HCT116 (cell line): ENCODE measurements around the gene RUNX2. TPM values are rescaled to one million over a fixed set of nuclear protein-coding genes. Genes with fewer than 3 reads are reported as not detected.

ENCODE experiments used
- ATAC-seq: fragments of 200-7000 bp; cut with Tn5 transposase; 2 replicates; pipeline ENCODE4 v1.9.1; 2020; ENCODE audit warnings: mild to moderate bottlenecking, moderate library complexity
- BruUV-seq: library from RNA; stranded (reverse); fragments of 400-500 nt; replicated peaks from 2 replicates; lab custom pipeline; 2021; lab: Mats Ljungman, UMichigan
- CTCF ChIA-PET: fragments of 300-600 bp; sonication (Branson Sonifier 250); formaldehyde crosslinking; loops from one replicate; lab custom pipeline; 2021; ENCODE audit warnings: antibody characterized with exemption; lab: Charles Lee
- POLR2A ChIA-PET: fragments of 300-600, 350-600 bp; sonication (Branson Sonifier 250); formaldehyde crosslinking; loops from one replicate; lab custom pipeline; 2021; ENCODE audit warnings: antibody characterized with exemption; lab: Charles Lee
- RAD21 ChIA-PET, 2 experiments: fragments of 300-600 bp; sonication (Branson Sonifier 250); formaldehyde crosslinking; loops; one replicate each; lab custom pipeline; 2023; ENCODE audit warnings: low total read pairs in 2 of 2; ENCODE audit not compliant: uncharacterized antibody in 2 of 2, unreplicated experiment in 2 of 2, low non-redundant PET in 1 of 2; lab: Charles Lee
- DNase-seq: peaks from one replicate; pipeline ENCODE4 v3.0.0-alpha.2; 2010; ENCODE audit warnings: low read depth, low spot score
- H2AFZ ChIP-seq: fragments of 200-600 bp; shearing (Covaris generic), sonication (generic); 2 replicates; pipeline ENCODE4 v1.6.1; 2017; ENCODE audit warnings: low read depth, mixed run types, mixed read lengths, antibody characterized with exemption, low read length; ENCODE audit not compliant: poor library complexity, severe bottlenecking
- H3K27ac ChIP-seq: 2 replicates; pipeline ENCODE4 v1.5.1; 2012; ENCODE audit warnings: low read depth, low read length
- H3K27me3 ChIP-seq: fragments of 200-600 bp; sonication (generic); 2 replicates; pipeline ENCODE4 v1.6.1; 2016; ENCODE audit warnings: mixed run types, low read length, mixed read lengths; ENCODE audit not compliant: insufficient read depth
- H3K36me3 ChIP-seq, 2 experiments: fragments of 200-500 bp in 1 of 2; fragments of 200-600 bp in 1 of 2; sonication (Bioruptor generic) in 1 of 2; sonication (generic) in 1 of 2; 2 replicates each; pipeline versions ENCODE4 v1.5.1 to v1.6.1; 2014 to 2016; ENCODE audit warnings: low read length in 2 of 2, inconsistent platforms in 1 of 2, mixed read lengths in 1 of 2, mixed run types in 1 of 2; ENCODE audit not compliant: insufficient read depth in 2 of 2, control insufficient read depth in 1 of 2
- H3K4me1 ChIP-seq, 2 experiments: fragments of 200-600 bp in 1 of 2; sonication (generic) in 1 of 2; 2 replicates each; pipeline versions ENCODE4 v1.5.1 to v1.6.1; 2012 to 2017; ENCODE audit warnings: low read length in 2 of 2, inconsistent platforms in 1 of 2, mild to moderate bottlenecking in 1 of 2, mixed read lengths in 1 of 2, mixed run types in 1 of 2, moderate library complexity in 1 of 2; ENCODE audit not compliant: insufficient read depth in 2 of 2, control insufficient read depth in 1 of 2
- H3K4me2 ChIP-seq: fragments of 200-600 bp; sonication (generic); 2 replicates; pipeline ENCODE4 v1.6.1; 2017; ENCODE audit warnings: mixed run types, low read length, mixed read lengths
- H3K4me3 ChIP-seq, 2 experiments: fragments of 200-600 bp in 1 of 2; sonication (generic) in 1 of 2; replicated peaks in 1 of 2; 2 replicates each; pipeline ENCODE4 v1.5.1; 2011 to 2016; ENCODE audit warnings: low read length in 2 of 2, control low read depth in 1 of 2, low read depth in 1 of 2, mild to moderate bottlenecking in 1 of 2, mixed read lengths in 1 of 2, mixed run types in 1 of 2
- H3K79me2 ChIP-seq: fragments of 200-600 bp; sonication (generic); 2 replicates; pipeline ENCODE4 v1.6.1; 2017; ENCODE audit warnings: mild to moderate bottlenecking, mixed run types, low read length, moderate library complexity, mixed read lengths; ENCODE audit not compliant: insufficient read depth
- H3K9ac ChIP-seq: fragments of 200-600 bp; sonication (generic); 2 replicates; pipeline ENCODE4 v1.6.1; 2016; ENCODE audit warnings: low read length, mixed read lengths
- H3K9me2 ChIP-seq: fragments of 200-600 bp; sonication (generic), shearing (Covaris generic); 2 replicates; pipeline ENCODE4 v1.6.1; 2017; ENCODE audit warnings: mixed run types, mild to moderate bottlenecking, moderate library complexity; ENCODE audit not compliant: insufficient read depth
- H3K9me3 ChIP-seq, 2 experiments: fragments of 200-500 bp in 1 of 2; fragments of 200-600 bp in 1 of 2; sonication (Bioruptor generic) in 1 of 2; sonication (generic) in 1 of 2; 2 replicates each; pipeline ENCODE4 v1.6.1; 2014 to 2017; ENCODE audit warnings: low read length in 2 of 2, mixed read lengths in 2 of 2, inconsistent platforms in 1 of 2, low read depth in 1 of 2, mild to moderate bottlenecking in 1 of 2, mixed run types in 1 of 2, moderate library complexity in 1 of 2; ENCODE audit not compliant: control insufficient read depth in 1 of 2, insufficient read depth in 1 of 2
- H4K20me1 ChIP-seq: fragments of 200-600 bp; sonication (generic), shearing (Covaris generic); 2 replicates; pipeline ENCODE4 v1.6.1; 2017; ENCODE audit warnings: mixed run types, mild to moderate bottlenecking, moderate library complexity; ENCODE audit not compliant: insufficient read depth
- CBX3 ChIP-seq: IDR thresholded peaks from 2 replicates; pipeline ENCODE4 v1.6.1; 2012; ENCODE audit warnings: low read depth
- EZH2 ChIP-seq: fragments of 200-600 bp; sonication (generic); IDR thresholded peaks from 2 replicates; pipeline ENCODE4 v1.6.1; 2017; ENCODE audit warnings: antibody characterized with exemption, mixed run types
- JUND ChIP-seq: IDR thresholded peaks from 2 replicates; pipeline ENCODE4 v1.6.1; 2012
- REST ChIP-seq: IDR thresholded peaks from 2 replicates; pipeline ENCODE4 v1.6.1; 2012; ENCODE audit warnings: low read depth
- ZNF274 ChIP-seq: fragments of 200-500 bp; sonication (Bioruptor generic); IDR thresholded peaks from 2 replicates; pipeline ENCODE4 v1.6.1; 2014; ENCODE audit warnings: mild to moderate bottlenecking, low read depth, low read length, inconsistent platforms
- intact Hi-C: fragments of 100-400 bp; cut with micrococcal nuclease; formaldehyde crosslinking; loops from 2 replicates; pipeline ENCODE4 v1.10.0; 2022
- total RNA-seq: library from RNA; stranded (reverse); gene quantifications from one replicate; pipeline ENCODE4 v1.2.1, GENCODE V29; 2021; ENCODE audit not compliant: unreplicated experiment

Gene RUNX2
- total RNA-seq, 1 experiment from 2014 or later = 1.1 TPM

GRCh38 chr6:45538641-45539547 is 210.8 kb downstream of the RUNX2 start:
- Histone ChIP-seq H3K27ac (no peak overlapping the region), H3K9me3 (no peaks in the 10 kb centered on the region), H3K4me3 (no peak overlapping the region), H4K20me1 (no peaks in the 10 kb centered on the region), H3K9me2 (no peaks in the 10 kb centered on the region), H3K4me2 (no peak overlapping the region), H3K27me3 (no peaks in the 10 kb centered on the region), H2AFZ (no peak overlapping the region), H3K36me3 (no peaks in the 10 kb centered on the region), H3K4me1 (no peaks in the 10 kb centered on the region), H3K79me2 (no peaks in the 10 kb centered on the region), H3K9ac (no peak overlapping the region)
- ChIA-PET RAD21 (no interaction called here), CTCF (no interaction called here), POLR2A (no interaction called here)
- BruUV-seq = no TSS peak
- DNase-seq (no peak), ATAC-seq (no peak)
- intact Hi-C loops = no loop called here
- no peak for TF ChIP-seq CBX3
- TF ChIP-seq EZH2 = no peak
- TF ChIP-seq ZNF274 = no peak
- no peak for TF ChIP-seq REST
- TF ChIP-seq JUND = no peak
